ENCODE measurements around the gene ADGRL4. TPM values are rescaled to one million over a fixed set of nuclear protein-coding genes. Genes with fewer than 3 reads are reported as not detected.

The ADGRL4 gene
- total and polyA plus RNA-seq, 2 experiments from 2014 or later, result 0.24 to 0.32 TPM

DNA sequence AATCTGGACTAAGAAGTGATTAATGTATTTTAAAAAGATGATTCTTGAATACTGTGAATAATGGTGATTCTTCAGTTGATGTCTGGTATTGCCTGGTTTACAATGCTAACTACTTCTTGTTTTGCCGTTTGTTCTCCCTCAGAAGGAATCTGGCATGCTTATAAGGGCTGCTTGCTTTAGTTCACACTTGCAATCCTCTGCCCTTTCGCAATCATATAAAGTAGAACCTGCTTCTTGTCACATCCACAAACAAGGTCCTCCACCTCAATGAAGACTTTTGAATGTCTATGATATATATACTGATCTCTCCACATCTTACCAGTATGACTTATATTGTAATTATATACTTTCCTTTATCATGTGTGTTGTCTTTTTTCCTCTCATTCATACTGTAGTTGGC, 92.6 kb downstream of the ADGRL4 start (continued):
- TF ChIP-seq, protein P1, sequence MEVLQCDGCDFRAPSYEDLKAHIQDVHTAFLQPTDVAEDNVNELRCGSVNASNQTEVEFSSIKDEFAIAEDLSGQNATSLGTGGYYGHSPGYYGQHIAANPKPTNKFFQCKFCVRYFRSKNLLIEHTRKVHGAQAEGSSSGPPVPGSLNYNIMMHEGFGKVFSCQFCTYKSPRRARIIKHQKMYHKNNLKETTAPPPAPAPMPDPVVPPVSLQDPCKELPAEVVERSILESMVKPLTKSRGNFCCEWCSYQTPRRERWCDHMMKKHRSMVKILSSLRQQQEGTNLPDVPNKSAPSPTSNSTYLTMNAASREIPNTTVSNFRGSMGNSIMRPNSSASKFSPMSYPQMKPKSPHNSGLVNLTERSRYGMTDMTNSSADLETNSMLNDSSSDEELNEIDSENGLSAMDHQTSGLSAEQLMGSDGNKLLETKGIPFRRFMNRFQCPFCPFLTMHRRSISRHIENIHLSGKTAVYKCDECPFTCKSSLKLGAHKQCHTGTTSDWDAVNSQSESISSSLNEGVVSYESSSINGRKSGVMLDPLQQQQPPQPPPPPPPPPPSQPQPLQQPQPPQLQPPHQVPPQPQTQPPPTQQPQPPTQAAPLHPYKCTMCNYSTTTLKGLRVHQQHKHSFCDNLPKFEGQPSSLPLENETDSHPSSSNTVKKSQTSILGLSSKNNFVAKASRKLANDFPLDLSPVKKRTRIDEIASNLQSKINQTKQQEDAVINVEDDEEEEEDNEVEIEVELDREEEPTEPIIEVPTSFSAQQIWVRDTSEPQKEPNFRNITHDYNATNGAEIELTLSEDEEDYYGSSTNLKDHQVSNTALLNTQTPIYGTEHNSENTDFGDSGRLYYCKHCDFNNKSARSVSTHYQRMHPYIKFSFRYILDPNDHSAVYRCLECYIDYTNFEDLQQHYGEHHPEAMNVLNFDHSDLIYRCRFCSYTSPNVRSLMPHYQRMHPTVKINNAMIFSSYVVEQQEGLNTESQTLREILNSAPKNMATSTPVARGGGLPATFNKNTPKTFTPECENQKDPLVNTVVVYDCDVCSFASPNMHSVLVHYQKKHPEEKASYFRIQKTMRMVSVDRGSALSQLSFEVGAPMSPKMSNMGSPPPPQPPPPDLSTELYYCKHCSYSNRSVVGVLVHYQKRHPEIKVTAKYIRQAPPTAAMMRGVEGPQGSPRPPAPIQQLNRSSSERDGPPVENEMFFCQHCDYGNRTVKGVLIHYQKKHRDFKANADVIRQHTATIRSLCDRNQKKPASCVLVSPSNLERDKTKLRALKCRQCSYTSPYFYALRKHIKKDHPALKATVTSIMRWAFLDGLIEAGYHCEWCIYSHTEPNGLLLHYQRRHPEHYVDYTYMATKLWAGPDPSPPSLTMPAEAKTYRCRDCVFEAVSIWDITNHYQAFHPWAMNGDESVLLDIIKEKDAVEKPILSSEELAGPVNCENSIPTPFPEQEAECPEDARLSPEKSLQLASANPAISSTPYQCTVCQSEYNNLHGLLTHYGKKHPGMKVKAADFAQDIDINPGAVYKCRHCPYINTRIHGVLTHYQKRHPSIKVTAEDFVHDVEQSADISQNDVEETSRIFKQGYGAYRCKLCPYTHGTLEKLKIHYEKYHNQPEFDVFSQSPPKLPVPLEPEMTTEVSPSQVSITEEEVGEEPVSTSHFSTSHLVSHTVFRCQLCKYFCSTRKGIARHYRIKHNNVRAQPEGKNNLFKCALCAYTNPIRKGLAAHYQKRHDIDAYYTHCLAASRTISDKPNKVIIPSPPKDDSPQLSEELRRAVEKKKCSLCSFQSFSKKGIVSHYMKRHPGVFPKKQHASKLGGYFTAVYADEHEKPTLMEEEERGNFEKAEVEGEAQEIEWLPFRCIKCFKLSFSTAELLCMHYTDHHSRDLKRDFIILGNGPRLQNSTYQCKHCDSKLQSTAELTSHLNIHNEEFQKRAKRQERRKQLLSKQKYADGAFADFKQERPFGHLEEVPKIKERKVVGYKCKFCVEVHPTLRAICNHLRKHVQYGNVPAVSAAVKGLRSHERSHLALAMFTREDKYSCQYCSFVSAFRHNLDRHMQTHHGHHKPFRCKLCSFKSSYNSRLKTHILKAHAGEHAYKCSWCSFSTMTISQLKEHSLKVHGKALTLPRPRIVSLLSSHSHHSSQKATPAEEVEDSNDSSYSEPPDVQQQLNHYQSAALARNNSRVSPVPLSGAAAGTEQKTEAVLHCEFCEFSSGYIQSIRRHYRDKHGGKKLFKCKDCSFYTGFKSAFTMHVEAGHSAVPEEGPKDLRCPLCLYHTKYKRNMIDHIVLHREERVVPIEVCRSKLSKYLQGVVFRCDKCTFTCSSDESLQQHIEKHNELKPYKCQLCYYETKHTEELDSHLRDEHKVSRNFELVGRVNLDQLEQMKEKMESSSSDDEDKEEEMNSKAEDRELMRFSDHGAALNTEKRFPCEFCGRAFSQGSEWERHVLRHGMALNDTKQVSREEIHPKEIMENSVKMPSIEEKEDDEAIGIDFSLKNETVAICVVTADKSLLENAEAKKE (CRISPR knock-in tag; IDR thresholded peaks at IDR 0.05), result no peak

DNA sequence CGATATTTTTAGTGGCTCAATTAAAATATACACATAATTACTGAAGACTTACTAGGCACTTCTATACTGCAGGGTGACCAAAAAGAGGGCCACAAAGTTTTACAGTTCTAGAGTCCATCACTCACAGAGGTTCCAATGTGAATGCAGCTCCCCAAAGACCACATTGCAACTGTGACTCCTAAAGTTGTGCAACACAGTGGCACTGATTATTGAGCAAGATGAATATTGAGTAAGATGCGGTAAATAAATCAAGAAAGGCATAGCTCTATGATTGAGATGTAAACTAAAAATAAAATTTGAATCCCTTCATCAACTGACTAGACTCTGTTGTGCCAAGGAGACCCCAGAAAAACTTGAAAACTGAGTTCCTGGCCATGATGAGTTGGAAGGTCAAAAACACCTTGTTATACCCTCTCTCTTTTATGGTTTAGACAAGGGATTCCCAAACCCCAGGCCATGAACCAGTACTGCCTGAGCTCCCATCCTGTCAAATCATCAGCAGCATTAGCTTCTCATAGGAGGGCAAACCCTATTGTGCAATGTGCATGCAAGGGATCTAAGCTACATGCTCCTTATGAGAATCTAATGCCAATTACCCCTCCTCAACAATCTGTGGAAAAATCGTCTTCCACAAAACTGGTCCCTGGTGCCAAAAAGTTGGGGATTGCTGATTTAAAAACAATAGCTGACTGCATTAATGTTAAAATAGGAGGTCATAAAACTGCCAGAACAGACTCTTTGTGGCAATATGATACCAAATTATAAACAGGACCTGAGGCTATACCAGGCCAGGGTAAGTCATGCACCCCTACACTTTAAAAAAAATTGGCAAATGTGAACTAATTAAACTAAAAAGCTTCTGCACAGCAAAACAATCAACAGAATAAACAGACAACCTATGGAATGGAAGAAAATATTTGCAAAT, 94.3 kb downstream of the ADGRL4 start:
- no peak overlapping the region for H3K27ac ChIP-seq (ENCODE audit: low read depth)
- H3K4me3 ChIP-seq, result no peak overlapping the region
- H3K27me3 Mint-ChIP-seq (ENCODE audit: insufficient read depth, low read depth, poor library complexity), result peaks cover 1% of the 10 kb centered on the region
- no peaks in the 10 kb centered on the region for H3K4me1 ChIP-seq (ENCODE audit: insufficient read depth)
- no peak for DNase-seq (ENCODE audit: low spot score)
- no peaks in the 10 kb centered on the region for H3K36me3 ChIP-seq (ENCODE audit: insufficient read depth)
- H3K4me3 Mint-ChIP-seq, result no peak overlapping the region
- no peaks in the 10 kb centered on the region for H3K27me3 ChIP-seq (ENCODE audit: insufficient read depth)
- H3K27ac Mint-ChIP-seq, result no peak overlapping the region
- H3K4me2 ChIP-seq, result no peak overlapping the region
- no peaks in the 10 kb centered on the region for H3F3A ChIP-seq (replicated peaks; ENCODE audit: low read depth)
- no peaks in the 10 kb centered on the region for H4K20me1 ChIP-seq (replicated peaks; ENCODE audit: insufficient read depth)
- H3K79me2 ChIP-seq (replicated peaks; ENCODE audit: insufficient read depth), result no peaks in the 10 kb centered on the region
- H3K9me2 ChIP-seq (ENCODE audit: insufficient read depth), result no peaks in the 10 kb centered on the region
- H3K4me1 Mint-ChIP-seq, result no peaks in the 10 kb centered on the region
- H3K9me3 Mint-ChIP-seq, result no peaks in the 10 kb centered on the region
- no peaks in the 10 kb centered on the region for H3K36me3 Mint-ChIP-seq (ENCODE audit: low read depth)
- H2AFZ ChIP-seq, result no peak overlapping the region
- no peak for ATAC-seq
- TF ChIP-seq ZNF114 (CRISPR knock-in tag; IDR thresholded peaks at IDR 0.05) (no peak), NANOG (IDR thresholded peaks at IDR 0.05; ENCODE audit: borderline replicate concordance) (no peak), CREB1 (CRISPR knock-in tag; IDR thresholded peaks at IDR 0.05; ENCODE audit: low read depth) (no peak), POLR2AphosphoS5 (IDR thresholded peaks at IDR 0.05; ENCODE audit: low read depth) (no peak), EZH2phosphoT487 (IDR thresholded peaks at IDR 0.05; ENCODE audit: unreplicated experiment) (no peak), EZH2 (IDR thresholded peaks at IDR 0.05; ENCODE audit: low read depth, unreplicated experiment) (no peak), ZNF331 (CRISPR knock-in tag; IDR thresholded peaks at IDR 0.05; ENCODE audit: low read depth) (no peak), STAT1 (IDR thresholded peaks at IDR 0.05; ENCODE audit: unreplicated experiment) (no peak), JUNB (IDR thresholded peaks at IDR 0.05; ENCODE audit: unreplicated experiment) (no peak)
- TF ChIP-seq, protein P2, sequence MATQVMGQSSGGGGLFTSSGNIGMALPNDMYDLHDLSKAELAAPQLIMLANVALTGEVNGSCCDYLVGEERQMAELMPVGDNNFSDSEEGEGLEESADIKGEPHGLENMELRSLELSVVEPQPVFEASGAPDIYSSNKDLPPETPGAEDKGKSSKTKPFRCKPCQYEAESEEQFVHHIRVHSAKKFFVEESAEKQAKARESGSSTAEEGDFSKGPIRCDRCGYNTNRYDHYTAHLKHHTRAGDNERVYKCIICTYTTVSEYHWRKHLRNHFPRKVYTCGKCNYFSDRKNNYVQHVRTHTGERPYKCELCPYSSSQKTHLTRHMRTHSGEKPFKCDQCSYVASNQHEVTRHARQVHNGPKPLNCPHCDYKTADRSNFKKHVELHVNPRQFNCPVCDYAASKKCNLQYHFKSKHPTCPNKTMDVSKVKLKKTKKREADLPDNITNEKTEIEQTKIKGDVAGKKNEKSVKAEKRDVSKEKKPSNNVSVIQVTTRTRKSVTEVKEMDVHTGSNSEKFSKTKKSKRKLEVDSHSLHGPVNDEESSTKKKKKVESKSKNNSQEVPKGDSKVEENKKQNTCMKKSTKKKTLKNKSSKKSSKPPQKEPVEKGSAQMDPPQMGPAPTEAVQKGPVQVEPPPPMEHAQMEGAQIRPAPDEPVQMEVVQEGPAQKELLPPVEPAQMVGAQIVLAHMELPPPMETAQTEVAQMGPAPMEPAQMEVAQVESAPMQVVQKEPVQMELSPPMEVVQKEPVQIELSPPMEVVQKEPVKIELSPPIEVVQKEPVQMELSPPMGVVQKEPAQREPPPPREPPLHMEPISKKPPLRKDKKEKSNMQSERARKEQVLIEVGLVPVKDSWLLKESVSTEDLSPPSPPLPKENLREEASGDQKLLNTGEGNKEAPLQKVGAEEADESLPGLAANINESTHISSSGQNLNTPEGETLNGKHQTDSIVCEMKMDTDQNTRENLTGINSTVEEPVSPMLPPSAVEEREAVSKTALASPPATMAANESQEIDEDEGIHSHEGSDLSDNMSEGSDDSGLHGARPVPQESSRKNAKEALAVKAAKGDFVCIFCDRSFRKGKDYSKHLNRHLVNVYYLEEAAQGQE (IDR thresholded peaks at IDR 0.05; ENCODE audit: unreplicated experiment), result no peak

Measured in GM23338 (cell line).